ENCODE measurements around the gene SOX5. TPM values are rescaled to one million over a fixed set of nuclear protein-coding genes. Genes with fewer than 3 reads are reported as not detected.

The SOX5 gene
- total and polyA plus RNA-seq, 2 donors (not counting 1 experiment from before 2014, with no cell fraction given): 3.9 to 17.2 TPM

DNA sequence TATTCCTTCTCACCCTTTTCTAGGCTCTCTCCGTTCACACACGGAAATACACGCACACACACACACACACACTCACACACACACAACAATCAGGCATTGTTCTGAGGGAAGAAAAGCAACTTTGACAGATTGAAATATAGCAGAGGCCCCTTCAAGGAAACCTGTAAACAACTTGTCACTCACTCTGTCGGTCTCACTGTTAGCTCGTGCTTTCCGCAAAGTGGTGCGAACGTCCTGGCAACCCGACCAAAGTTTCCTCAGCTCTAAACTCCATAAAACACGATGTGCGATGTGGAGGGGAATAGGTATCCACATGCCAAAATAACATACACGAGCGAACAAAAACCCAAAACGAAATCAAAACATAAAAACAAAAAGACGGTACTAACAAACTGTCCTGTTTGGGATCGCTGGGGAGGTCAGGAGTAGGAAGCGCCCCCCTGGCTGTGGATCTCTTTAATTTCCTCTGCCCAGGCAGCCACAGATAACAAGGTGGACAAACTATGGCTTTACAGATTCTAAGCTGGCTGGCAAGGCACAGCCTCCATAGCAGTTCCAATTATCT, 822 bp upstream of the SOX5 start:
- Mint-ChIP-seq H3K27ac (no peak overlapping the region), H3K4me1 (no peaks in the 10 kb centered on the region), H3K27me3 (no peaks in the 10 kb centered on the region), H3K4me3 (no peak overlapping the region), H3K9me3 (ENCODE audit: insufficient read depth) (no peaks in the 10 kb centered on the region)
- peak overlapping the region; percentile 53 for H2AFZ ChIP-seq (ENCODE audit: insufficient read depth, low read depth, low read length, poor library complexity, severe bottlenecking)
- H4K20me1 ChIP-seq (ENCODE audit: control insufficient read depth, insufficient read depth, low read length, poor library complexity, severe bottlenecking): no peaks in the 10 kb centered on the region
- H3K36me3 ChIP-seq (replicated peaks in 1 of 2; ENCODE audit: control extremely low read depth in 1 of 2, control insufficient read depth in 1 of 2, extremely low read depth in 1 of 2, insufficient read depth in 2 of 2, low read length in 1 of 2): no peaks in the 10 kb centered on the region
- DNase-seq (peak; percentile 14), ATAC-seq (ENCODE audit: low read depth) (no peak)
- no peak for TF ChIP-seq EZH2 (IDR thresholded peaks at IDR 0.05; ENCODE audit: borderline replicate concordance, insufficient read depth, low read depth, low read length, poor library complexity, severe bottlenecking)
- TF ChIP-seq, protein P1, sequence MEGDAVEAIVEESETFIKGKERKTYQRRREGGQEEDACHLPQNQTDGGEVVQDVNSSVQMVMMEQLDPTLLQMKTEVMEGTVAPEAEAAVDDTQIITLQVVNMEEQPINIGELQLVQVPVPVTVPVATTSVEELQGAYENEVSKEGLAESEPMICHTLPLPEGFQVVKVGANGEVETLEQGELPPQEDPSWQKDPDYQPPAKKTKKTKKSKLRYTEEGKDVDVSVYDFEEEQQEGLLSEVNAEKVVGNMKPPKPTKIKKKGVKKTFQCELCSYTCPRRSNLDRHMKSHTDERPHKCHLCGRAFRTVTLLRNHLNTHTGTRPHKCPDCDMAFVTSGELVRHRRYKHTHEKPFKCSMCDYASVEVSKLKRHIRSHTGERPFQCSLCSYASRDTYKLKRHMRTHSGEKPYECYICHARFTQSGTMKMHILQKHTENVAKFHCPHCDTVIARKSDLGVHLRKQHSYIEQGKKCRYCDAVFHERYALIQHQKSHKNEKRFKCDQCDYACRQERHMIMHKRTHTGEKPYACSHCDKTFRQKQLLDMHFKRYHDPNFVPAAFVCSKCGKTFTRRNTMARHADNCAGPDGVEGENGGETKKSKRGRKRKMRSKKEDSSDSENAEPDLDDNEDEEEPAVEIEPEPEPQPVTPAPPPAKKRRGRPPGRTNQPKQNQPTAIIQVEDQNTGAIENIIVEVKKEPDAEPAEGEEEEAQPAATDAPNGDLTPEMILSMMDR (IDR thresholded peaks at IDR 0.05): no peak
- intact Hi-C loops (cut with micrococcal nuclease): no loop called here
- no peaks in the 10 kb centered on the region for H3K9me3 ChIP-seq (ENCODE audit: control extremely low read depth in 1 of 3, control insufficient read depth in 2 of 3, insufficient read depth in 1 of 3, low read length in 2 of 3)
- peaks cover 0 to 14% (median 3%) of the 10 kb centered on the region in 4 experiments for H3K27me3 ChIP-seq (replicated peaks in 1 of 4; ENCODE audit: control extremely low read depth in 1 of 4, control insufficient read depth in 3 of 4, insufficient read depth in 4 of 4, low read length in 3 of 4)
- peaks cover 5 to 19% of the 10 kb centered on the region in 2 donors for H3K4me1 ChIP-seq (ENCODE audit: control insufficient read depth in 2 of 2, insufficient read depth in 2 of 2, low read length in 2 of 2)
- H3K4me2 ChIP-seq (replicated peaks; ENCODE audit: low read depth, low read length, poor library complexity, severe bottlenecking): peak overlapping the region; percentile 56
- H3K79me2 ChIP-seq (ENCODE audit: control insufficient read depth, insufficient read depth, low read length): no peaks in the 10 kb centered on the region
- peak overlapping the region in 2 of 5 experiments; percentile 2 to 28 for H3K4me3 ChIP-seq (ENCODE audit: control extremely low read depth in 1 of 5, extremely low read depth in 1 of 5, insufficient read depth in 1 of 5, low read depth in 2 of 5, low read length in 4 of 5)
- H3K9ac ChIP-seq (ENCODE audit: low read length): peak overlapping the region; percentile 45
- WGBS (ENCODE audit: insufficient coverage): 23% methylated on average over 4 of the region's 17 CpGs
- POLR2A ChIA-PET: no interaction called here
- CTCF ChIA-PET: no interaction called here
- no peak overlapping the region for H3K27ac ChIP-seq (ENCODE audit: low read length in 2 of 2)

DNA sequence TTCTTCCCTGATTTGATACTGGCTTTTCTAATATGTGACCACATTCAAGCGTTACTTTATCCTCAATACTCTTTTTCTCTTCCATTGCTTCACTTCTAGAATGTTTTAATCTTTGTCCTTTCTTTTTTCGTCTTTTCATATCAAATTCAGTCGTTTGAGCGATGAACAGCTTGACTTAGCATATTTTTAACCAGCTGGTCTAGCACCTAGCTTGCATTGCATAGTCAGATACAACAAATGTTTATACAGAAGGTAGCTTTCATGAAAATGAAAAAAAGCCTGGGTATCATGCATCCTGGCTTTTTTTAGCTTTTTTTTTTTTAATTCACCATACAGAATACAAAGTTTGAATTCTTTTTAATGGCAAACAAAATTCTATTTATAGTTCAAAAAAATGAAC, 1.2 kb downstream of the SOX5 start:
- DNase-seq (no peak), ATAC-seq (ENCODE audit: low read depth) (no peak)
- intact Hi-C loops (cut with micrococcal nuclease): no loop called here
- Histone ChIP-seq H3K4me3 (ENCODE audit: control extremely low read depth in 1 of 5, extremely low read depth in 1 of 5, insufficient read depth in 1 of 5, low read depth in 2 of 5, low read length in 4 of 5) (no peak overlapping the region), H3K4me1 (ENCODE audit: control insufficient read depth in 2 of 2, insufficient read depth in 2 of 2, low read length in 2 of 2) (peaks cover 5 to 19% of the 10 kb centered on the region in 2 donors), H3K79me2 (ENCODE audit: control insufficient read depth, insufficient read depth, low read length) (no peaks in the 10 kb centered on the region), H3K9me3 (ENCODE audit: control extremely low read depth in 1 of 3, control insufficient read depth in 2 of 3, insufficient read depth in 1 of 3, low read length in 2 of 3) (no peaks in the 10 kb centered on the region), H3K9ac (ENCODE audit: low read length) (no peak overlapping the region), H3K36me3 (replicated peaks in 1 of 2; ENCODE audit: control extremely low read depth in 1 of 2, control insufficient read depth in 1 of 2, extremely low read depth in 1 of 2, insufficient read depth in 2 of 2, low read length in 1 of 2) (no peaks in the 10 kb centered on the region), H3K27ac (ENCODE audit: low read length in 2 of 2) (no peak overlapping the region), H3K27me3 (replicated peaks in 1 of 4; ENCODE audit: control extremely low read depth in 1 of 4, control insufficient read depth in 3 of 4, insufficient read depth in 4 of 4, low read length in 3 of 4) (peaks cover 0 to 14% (median 3%) of the 10 kb centered on the region in 4 experiments), H3K4me2 (replicated peaks; ENCODE audit: low read depth, low read length, poor library complexity, severe bottlenecking) (no peak overlapping the region), H2AFZ (ENCODE audit: insufficient read depth, low read depth, low read length, poor library complexity, severe bottlenecking) (no peak overlapping the region), H4K20me1 (ENCODE audit: control insufficient read depth, insufficient read depth, low read length, poor library complexity, severe bottlenecking) (no peaks in the 10 kb centered on the region)
- no CpG with 5 or more reads among the region's 4 CpGs for WGBS (ENCODE audit: insufficient coverage)
- Mint-ChIP-seq H3K27ac (no peak overlapping the region), H3K9me3 (ENCODE audit: insufficient read depth) (no peaks in the 10 kb centered on the region), H3K27me3 (no peaks in the 10 kb centered on the region), H3K4me3 (no peak overlapping the region), H3K4me1 (no peaks in the 10 kb centered on the region)
- CTCF ChIA-PET: no interaction called here
- POLR2A ChIA-PET: no interaction called here
- TF ChIP-seq, protein P1 (IDR thresholded peaks at IDR 0.05): no peak
- TF ChIP-seq EZH2 (IDR thresholded peaks at IDR 0.05; ENCODE audit: borderline replicate concordance, insufficient read depth, low read depth, low read length, poor library complexity, severe bottlenecking): no peak

All from B cell (primary cell).